Vagina (tissue), 2 donors: ENCODE data around the gene DGKQ. TPM values are rescaled to one million over a fixed set of nuclear protein-coding genes. Genes with fewer than 3 reads are reported as not detected.
"Not testable (repeated sequence)": the region's sequence is repeated elsewhere in the genome, so short reads cannot be mapped to it uniquely, and the experiment has no call there.

Source experiments
- DNase-seq, 2 donors: peaks; one replicate each; pipeline ENCODE4 v3.0.0-alpha.2; 2017; ENCODE audit errors: extremely low spot score in 2 of 2
- H3K27ac ChIP-seq: fragments of 200-600 bp; sonication (generic); one replicate; pipeline ENCODE4 v1.5.1; 2019
- H3K27me3 ChIP-seq: fragments of 200-600 bp; sonication (generic); one replicate; pipeline ENCODE4 v1.5.1; 2019
- H3K36me3 ChIP-seq, 2 donors: fragments of 200-600 bp; sonication (generic); one replicate each; pipeline ENCODE4 v1.5.1; 2017 to 2019
- H3K4me1 ChIP-seq: fragments of 200-600 bp; sonication (generic); one replicate; pipeline ENCODE4 v1.5.1; 2019
- H3K4me3 ChIP-seq, 2 donors: fragments of 200-600 bp; sonication (generic); 1 replicate in 1 of 2; 2 replicates in 1 of 2; pipeline ENCODE4 v1.5.1; 2016 to 2019
- H3K9me3 ChIP-seq: fragments of 200-600 bp; sonication (generic); one replicate; pipeline ENCODE4 v1.5.1; 2019
- POLR2A ChIP-seq, 2 donors: fragments of 450-650 bp; IDR thresholded peaks; one replicate each; pipeline ENCODE4 v1.6.1; 2017; ENCODE audit warnings: antibody characterized with exemption in 2 of 2, mild to moderate bottlenecking in 2 of 2, moderate library complexity in 2 of 2
- POLR2AphosphoS5 ChIP-seq, 2 donors: sonication (generic); formaldehyde crosslinking; IDR thresholded peaks; one replicate each; pipeline ENCODE4 v1.9.0; 2017; ENCODE audit warnings: antibody characterized with exemption in 2 of 2, mild to moderate bottlenecking in 2 of 2, low read depth in 1 of 2; ENCODE audit not compliant: insufficient read depth in 1 of 2
- intact Hi-C: fragments of 100-400 bp; cut with DNase I; formaldehyde crosslinking; loops from one replicate; pipeline ENCODE4 v1.15.1; 2023
- total RNA-seq: library from RNA; depleted of rRNA; stranded (reverse); fragments of >200 nt; gene quantifications from one replicate; pipeline ENCODE4 v1.2.3, GENCODE V29; 2016
- TF ChIP-seq, protein P1 (sequence below), 3 experiments: fragments of 450-650 bp in 2 of 3; fragments of 200-600 bp in 1 of 3; sonication (generic) in 1 of 3; IDR thresholded peaks; one replicate each; pipeline ENCODE4 v1.5.1; 2017 to 2019; ENCODE audit warnings: antibody characterized with exemption in 3 of 3, mild to moderate bottlenecking in 2 of 3, moderate library complexity in 2 of 3

DGKQ gene
- total RNA-seq, 1 donor from 2014 or later = 16.2 TPM

DNA sequence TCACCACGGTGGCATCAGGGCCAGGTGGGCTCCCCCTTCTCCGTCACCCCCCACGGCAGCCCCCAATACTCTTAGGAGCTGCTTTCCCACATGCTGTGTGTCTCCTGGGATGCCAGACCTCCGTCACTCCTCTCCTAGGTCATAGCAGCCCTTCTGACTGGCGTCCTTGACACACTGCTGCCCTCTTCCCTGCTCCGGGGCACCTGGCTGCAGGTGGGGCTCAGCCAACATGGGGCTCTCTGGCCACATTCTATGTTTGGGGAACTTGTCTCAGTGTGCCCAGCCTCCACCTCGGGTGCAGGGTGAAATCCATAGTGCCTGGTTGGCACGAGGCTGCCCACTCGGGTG is 27.3 kb downstream of the DGKQ start:
- TF ChIP-seq POLR2AphosphoS5 (IDR thresholded peaks at IDR 0.05; ENCODE audit: insufficient read depth in 1 of 2, low read depth in 1 of 2) = no peak
- TF ChIP-seq, protein P1, sequence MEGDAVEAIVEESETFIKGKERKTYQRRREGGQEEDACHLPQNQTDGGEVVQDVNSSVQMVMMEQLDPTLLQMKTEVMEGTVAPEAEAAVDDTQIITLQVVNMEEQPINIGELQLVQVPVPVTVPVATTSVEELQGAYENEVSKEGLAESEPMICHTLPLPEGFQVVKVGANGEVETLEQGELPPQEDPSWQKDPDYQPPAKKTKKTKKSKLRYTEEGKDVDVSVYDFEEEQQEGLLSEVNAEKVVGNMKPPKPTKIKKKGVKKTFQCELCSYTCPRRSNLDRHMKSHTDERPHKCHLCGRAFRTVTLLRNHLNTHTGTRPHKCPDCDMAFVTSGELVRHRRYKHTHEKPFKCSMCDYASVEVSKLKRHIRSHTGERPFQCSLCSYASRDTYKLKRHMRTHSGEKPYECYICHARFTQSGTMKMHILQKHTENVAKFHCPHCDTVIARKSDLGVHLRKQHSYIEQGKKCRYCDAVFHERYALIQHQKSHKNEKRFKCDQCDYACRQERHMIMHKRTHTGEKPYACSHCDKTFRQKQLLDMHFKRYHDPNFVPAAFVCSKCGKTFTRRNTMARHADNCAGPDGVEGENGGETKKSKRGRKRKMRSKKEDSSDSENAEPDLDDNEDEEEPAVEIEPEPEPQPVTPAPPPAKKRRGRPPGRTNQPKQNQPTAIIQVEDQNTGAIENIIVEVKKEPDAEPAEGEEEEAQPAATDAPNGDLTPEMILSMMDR (IDR thresholded peaks at IDR 0.05) = no peak
- no peak for TF ChIP-seq POLR2A (IDR thresholded peaks at IDR 0.05)
- intact Hi-C loops = no loop called here
- Histone ChIP-seq H3K4me1 (no peaks in the 10 kb centered on the region), H3K36me3 (no peaks in the 10 kb centered on the region), H3K4me3 (no peak overlapping the region), H3K27me3 (no peaks in the 10 kb centered on the region), H3K27ac (no peak overlapping the region), H3K9me3 (no peaks in the 10 kb centered on the region)
- no peak for DNase-seq

- intact Hi-C loops = no loop called here
- Histone ChIP-seq H3K36me3 (no peaks in the 10 kb centered on the region), H3K9me3 (no peaks in the 10 kb centered on the region), H3K4me1 (no peaks in the 10 kb centered on the region), H3K27me3 (no peaks in the 10 kb centered on the region), H3K4me3 (no peak overlapping the region), H3K27ac (no peak overlapping the region)
- TF ChIP-seq POLR2A (IDR thresholded peaks at IDR 0.05) = no peak
- TF ChIP-seq POLR2AphosphoS5 (IDR thresholded peaks at IDR 0.05; ENCODE audit: insufficient read depth in 1 of 2, low read depth in 1 of 2) = no peak
- TF ChIP-seq, protein P1 (IDR thresholded peaks at IDR 0.05) = no peak
- DNase-seq = no peak
Observed at GRCh38 chr4:945274-946102, 27.9 kb downstream of the DGKQ start.

DNA sequence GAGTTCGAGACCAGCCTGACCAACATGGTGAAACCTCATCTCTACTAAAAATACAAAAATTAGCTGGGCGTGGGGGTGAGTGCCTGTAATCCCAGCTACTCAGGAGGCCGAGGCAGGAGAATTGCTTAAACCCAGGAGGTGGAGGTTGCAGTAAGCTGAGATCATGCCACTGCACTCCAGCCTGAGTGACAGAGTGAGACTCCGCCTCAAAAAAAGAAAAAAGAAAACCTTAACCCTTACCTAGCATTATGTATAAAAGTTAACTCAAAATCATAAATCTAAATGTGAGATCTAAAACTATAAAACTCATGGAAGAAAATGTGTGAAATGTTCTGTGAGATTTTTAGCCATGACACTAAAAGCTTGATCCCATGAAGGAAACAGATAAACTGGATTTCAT is 33.9 kb downstream of the DGKQ start:
- H3K27me3 ChIP-seq, H3K9me3 ChIP-seq, H3K36me3 ChIP-seq, H3K4me3 ChIP-seq, H3K27ac ChIP-seq, intact Hi-C loops, DNase-seq, H3K4me1 ChIP-seq: not testable (repeated sequence)

DNA sequence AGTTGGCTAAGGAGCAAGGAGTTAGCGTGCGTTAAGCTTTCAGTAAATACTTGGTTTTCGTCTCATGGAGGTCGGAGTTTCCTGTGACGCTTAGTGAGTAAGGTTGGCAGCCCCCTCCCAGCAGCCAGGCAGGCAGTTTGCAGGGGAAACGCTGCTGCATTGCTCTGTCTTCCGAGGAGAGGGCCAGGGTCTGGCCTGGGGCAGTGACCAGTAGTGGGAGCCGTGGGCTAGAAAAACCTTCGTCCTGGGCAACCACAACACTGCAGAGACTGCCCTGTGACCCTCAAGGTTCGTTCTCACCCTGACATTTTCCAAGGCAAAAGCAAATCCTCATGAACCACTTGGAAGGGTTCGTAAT is 40.7 kb downstream of the DGKQ start:
- intact Hi-C loops = no loop called here
- DNase-seq = no peak
- peak overlapping the region; percentile 85 for H3K27ac ChIP-seq
- peaks cover 46% of the 10 kb centered on the region for H3K4me1 ChIP-seq
- no peaks in the 10 kb centered on the region for H3K9me3 ChIP-seq
- no peaks in the 10 kb centered on the region for H3K27me3 ChIP-seq
- TF ChIP-seq, protein P1 (IDR thresholded peaks at IDR 0.05) = no peak
- TF ChIP-seq POLR2AphosphoS5 (IDR thresholded peaks at IDR 0.05; ENCODE audit: insufficient read depth in 1 of 2, low read depth in 1 of 2) (no peak), POLR2A (IDR thresholded peaks at IDR 0.05) (no peak)
- H3K36me3 ChIP-seq = no peaks in the 10 kb centered on the region
- peak overlapping the region; percentile 84 to 93 for H3K4me3 ChIP-seq

DNA sequence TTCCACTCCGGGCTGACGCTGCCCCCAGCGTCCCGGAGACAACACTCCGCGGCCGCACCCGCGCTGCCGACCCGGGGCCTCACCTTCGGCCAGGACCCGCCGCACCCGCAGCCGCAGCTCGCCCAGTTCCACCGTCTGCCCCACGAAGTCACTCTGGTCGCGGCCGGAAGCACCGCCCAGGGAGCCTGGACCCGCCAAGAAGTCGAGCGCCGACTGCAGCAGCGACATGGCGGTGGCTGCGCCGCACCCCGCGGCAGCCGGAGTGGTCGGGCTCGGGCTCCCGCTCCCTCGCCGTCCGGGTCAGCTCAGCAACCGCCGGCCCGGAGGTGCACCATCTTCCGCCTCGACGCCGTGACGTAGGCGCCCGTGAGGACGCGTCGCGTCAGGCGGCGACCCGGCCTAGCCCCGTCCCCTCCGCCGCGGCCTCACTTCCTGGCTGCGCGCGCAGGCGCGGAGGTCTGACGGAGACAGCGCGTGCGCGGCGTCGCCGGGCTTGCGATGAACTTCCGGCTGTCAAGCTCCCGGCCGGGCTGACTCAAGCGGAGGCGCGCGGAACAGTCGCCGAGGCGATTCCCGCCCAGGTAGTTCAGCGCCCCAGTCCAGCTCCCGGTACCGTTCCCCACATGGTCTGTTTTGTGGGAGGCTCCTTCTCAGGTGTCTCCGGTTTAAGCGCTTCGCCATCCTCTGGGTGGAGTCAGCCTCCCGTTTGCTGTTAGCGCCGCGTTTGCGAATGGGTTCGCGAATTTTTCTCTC is 41.2 kb downstream of the DGKQ start, which contains the start of the genes GAK and TMEM175:
Gene GAK, minus strand, starts transcription at position 357 of the 753 bp plus-strand sequence. Its CDS starts 129 bp downstream, at position 228.
Gene TMEM175, plus strand, starts transcription at position 501 of the 753 bp plus-strand sequence. CDS start 15,280 bp downstream, outside the sequence.
- intact Hi-C loops = no loop called here
- Histone ChIP-seq H3K4me3 (peak within 1 kb of the TSS; percentile 84 to 93), H3K27me3 (no peaks in the 10 kb centered on the region), H3K27ac (peak within 1 kb of the TSS; percentile 85), H3K36me3 (no peaks in the 10 kb centered on the region), H3K4me1 (peaks cover 46% of the 10 kb centered on the region), H3K9me3 (no peaks in the 10 kb centered on the region)
- peak; percentile 94 to 97 for DNase-seq
- TF ChIP-seq, protein P1 (IDR thresholded peaks at IDR 0.05) = no peak
- TF ChIP-seq POLR2A (IDR thresholded peaks at IDR 0.05) (peak in 1 of 2 donors; percentile 3), POLR2AphosphoS5 (IDR thresholded peaks at IDR 0.05; ENCODE audit: insufficient read depth in 1 of 2, low read depth in 1 of 2) (peak; percentile 83 to 85)
